Heart right ventricle (tissue), 16 donors: ENCODE data around the gene BCL2L1. TPM values are rescaled to one million over a fixed set of nuclear protein-coding genes. Genes with fewer than 3 reads are reported as not detected.

ENCODE experiments used
- ATAC-seq, 8 donors: fragments of 200-7000 bp; cut with Tn5 transposase; one replicate each; pipeline ENCODE4 v1.9.1; 2020; ENCODE audit warnings: mild to moderate bottlenecking in 8 of 8, moderate library complexity in 8 of 8, moderate number of reproducible peaks in 1 of 8
- DNase-seq, 2 donors: peaks; one replicate each; pipeline ENCODE4 v3.0.0-alpha.2; 2020
- H3K27ac ChIP-seq, 10 donors: fragments of 200-600 bp; sonication (generic) in 2 of 10; one replicate each; pipeline versions ENCODE4 v1.5.0 to v1.8.0; 2020 to 2022; ENCODE audit warnings: mild to moderate bottlenecking in 3 of 10
- H3K27me3 ChIP-seq, 7 donors: fragments of 200-600 bp; one replicate each; pipeline ENCODE4 v1.8.0; 2021 to 2022; ENCODE audit warnings: mild to moderate bottlenecking in 2 of 7
- H3K36me3 ChIP-seq, 9 donors: fragments of 200-600 bp; sonication (generic) in 1 of 9; one replicate each; pipeline versions ENCODE4 v1.5.0 to v1.8.0; 2020 to 2022; ENCODE audit warnings: mild to moderate bottlenecking in 2 of 9
- H3K4me1 ChIP-seq, 9 donors: fragments of 200-600 bp; sonication (generic) in 1 of 9; one replicate each; pipeline versions ENCODE4 v1.5.0 to v1.8.0; 2020 to 2022; ENCODE audit warnings: mild to moderate bottlenecking in 4 of 9
- H3K4me3 ChIP-seq, 10 donors: fragments of 200-600 bp; sonication (generic) in 2 of 10; one replicate each; pipeline versions ENCODE4 v1.5.0 to v1.8.0; 2020 to 2022; ENCODE audit warnings: mild to moderate bottlenecking in 7 of 10, moderate library complexity in 2 of 10
- H3K9me3 ChIP-seq, 11 donors: fragments of 200-600 bp in 10 of 11; sonication (generic) in 2 of 11; one replicate each; pipeline versions ENCODE4 v1.5.0 to v1.8.0; 2013 to 2022; ENCODE audit warnings: mild to moderate bottlenecking in 2 of 11, control low read depth in 1 of 11, moderate library complexity in 1 of 11
- WGBS, 2 donors: extraction: QIAGEN DNeasy Blood & Tissue Kit; methylation state at CpG; one replicate each; pipeline ENCODE4 v1.1.7; 2013; ENCODE audit warnings: inconsistent platforms in 1 of 2; 5-methylcytosine and 5-hydroxymethylcytosine counted together
- intact Hi-C, 10 donors: fragments of 100-400 bp; cut with DNase I; formaldehyde crosslinking; loops; one replicate each; pipeline versions ENCODE4 v1.11.1 to v1.14.2; 2022
- polyA plus RNA-seq, 2 donors: library from polyadenylated mRNA; stranded (reverse); fragments of 200-250 nt; gene quantifications; one replicate each; pipeline ENCODE4 v1.2.3, GENCODE V29; 2013
- total RNA-seq, 10 donors: library from RNA; stranded (reverse); fragmentation: NEBNext Ultra II Directional in 3 of 10; extraction: Animal tissue kit (Norgen Biotek cat#: 25700) in 3 of 10; gene quantifications; one replicate each; pipeline versions ENCODE4 v1.2.1 to v1.2.4, GENCODE V29; 2021 to 2023
- TF ChIP-seq, protein P1 (sequence below), 9 donors: fragments of 200-600 bp; sonication (generic) in 2 of 9; IDR thresholded peaks; one replicate each; pipeline versions ENCODE4 v1.5.0 to v1.8.0; 2021 to 2022; ENCODE audit warnings: antibody characterized with exemption in 9 of 9, mild to moderate bottlenecking in 5 of 9, moderate library complexity in 1 of 9
- donor health status: Arrhythmogenic right ventricular cardiomyopathy.
- donor health status: ischemic (EF 13 %, LVEDD 7.1; RV severe dilation, severe dysfunction).
- donor health status: healthy with polysubstance abuse.
- donor health status: DM: no; HTN: yes; CAD: no.
- donor health status: DM: no; HTN: no; CAD: no.
- donor health status: ischemic (EF 25% LVEDD 6.9; RV normal size, moderate dysfunction).
- donor health status: ischemic (EF 25% LVEDD 5.7; RV mildly dilated, moderate dysfunction).
- donor health status: healthy.
- donor health status: DM: yes; HTN: yes; CAD: no.
- donor health status: Ischemic cardiomyopathy.
- donor health status: ischemic (EF 35%, LVEDD 5.7; RV mildly dilated, moderate dysfunction).
- donor health status: nonischemic (EF 11% LVEDD 7.7; RV severe dilation, severe dysfunction).
- donor health status: DM: yes; HTN: yes; CAD: no.
- donor health status: PGD.
- donor health status: ischemic (EF 29% LVEDD 5.4; RV normal size, mild dysfunction).
- donor health status: nonischemic (EF 23%, LVEDD 6.1; RV moderate dilation, normal function).

BCL2L1 gene
- total and polyA plus RNA-seq, 12 donors, result 34.7 to 128 (median 45.9) TPM

- H3K4me3 ChIP-seq, result no peak overlapping the region
- 83 to 86% methylated on average over 12 of the region's 12 CpGs for whole genome bisulfite sequencing, 2 donors
- H3K27me3 ChIP-seq, result no peaks in the 10 kb centered on the region
- intact Hi-C loops, result no loop called here
- ATAC-seq, result peak in 3 of 8 donors; percentile 2 to 77 (median 56)
- peaks cover 25 to 100% (median 90%) of the 10 kb centered on the region in 9 donors for H3K4me1 ChIP-seq
- TF ChIP-seq, protein P1, sequence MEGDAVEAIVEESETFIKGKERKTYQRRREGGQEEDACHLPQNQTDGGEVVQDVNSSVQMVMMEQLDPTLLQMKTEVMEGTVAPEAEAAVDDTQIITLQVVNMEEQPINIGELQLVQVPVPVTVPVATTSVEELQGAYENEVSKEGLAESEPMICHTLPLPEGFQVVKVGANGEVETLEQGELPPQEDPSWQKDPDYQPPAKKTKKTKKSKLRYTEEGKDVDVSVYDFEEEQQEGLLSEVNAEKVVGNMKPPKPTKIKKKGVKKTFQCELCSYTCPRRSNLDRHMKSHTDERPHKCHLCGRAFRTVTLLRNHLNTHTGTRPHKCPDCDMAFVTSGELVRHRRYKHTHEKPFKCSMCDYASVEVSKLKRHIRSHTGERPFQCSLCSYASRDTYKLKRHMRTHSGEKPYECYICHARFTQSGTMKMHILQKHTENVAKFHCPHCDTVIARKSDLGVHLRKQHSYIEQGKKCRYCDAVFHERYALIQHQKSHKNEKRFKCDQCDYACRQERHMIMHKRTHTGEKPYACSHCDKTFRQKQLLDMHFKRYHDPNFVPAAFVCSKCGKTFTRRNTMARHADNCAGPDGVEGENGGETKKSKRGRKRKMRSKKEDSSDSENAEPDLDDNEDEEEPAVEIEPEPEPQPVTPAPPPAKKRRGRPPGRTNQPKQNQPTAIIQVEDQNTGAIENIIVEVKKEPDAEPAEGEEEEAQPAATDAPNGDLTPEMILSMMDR (IDR thresholded peaks at IDR 0.05), result no peak
- no peaks in the 10 kb centered on the region for H3K9me3 ChIP-seq
- DNase-seq, result no peak
- peak overlapping the region in 6 of 10 donors; percentile 30 to 93 (median 60) for H3K27ac ChIP-seq
- H3K36me3 ChIP-seq, result peaks cover 0 to 60% (median 0%) of the 10 kb centered on the region in 9 donors
Observed at GRCh38 chr20:31695849-31696804, 26.5 kb downstream of the BCL2L1 start.

- no peak for DNase-seq
- H3K4me3 ChIP-seq, result no peak overlapping the region
- TF ChIP-seq, protein P1 (IDR thresholded peaks at IDR 0.05), result no peak
- intact Hi-C loops, result no loop called here
- no peaks in the 10 kb centered on the region for H3K9me3 ChIP-seq
- peak overlapping the region in 7 of 10 donors; percentile 7 to 93 (median 45) for H3K27ac ChIP-seq
- peaks cover 21 to 100% (median 90%) of the 10 kb centered on the region in 9 donors for H3K4me1 ChIP-seq
- 82% methylated on average over 5 of the region's 5 CpGs for WGBS, 2 donors
- peaks cover 0 to 62% (median 3%) of the 10 kb centered on the region in 9 donors for H3K36me3 ChIP-seq
- no peaks in the 10 kb centered on the region for H3K27me3 ChIP-seq
- no peak for ATAC-seq
Observed at GRCh38 chr20:31694842-31695593, 27.6 kb downstream of the BCL2L1 start.

- ATAC-seq, result no peak
- WGBS, 2 donors, result 73 to 76% methylated on average over 4 of the region's 4 CpGs
- Histone ChIP-seq H3K4me3 (no peak overlapping the region), H3K27me3 (no peaks in the 10 kb centered on the region), H3K27ac (peak overlapping the region in 8 of 10 donors; percentile 7 to 93 (median 36)), H3K36me3 (peaks cover 0 to 62% (median 3%) of the 10 kb centered on the region in 9 donors), H3K4me1 (peaks cover 15 to 99% (median 90%) of the 10 kb centered on the region in 9 donors), H3K9me3 (no peaks in the 10 kb centered on the region)
- TF ChIP-seq, protein P1 (IDR thresholded peaks at IDR 0.05), result no peak
- intact Hi-C loops, result no loop called here
- no peak for DNase-seq
Observed at GRCh38 chr20:31693987-31694661, 28.5 kb downstream of the BCL2L1 start.

DNA sequence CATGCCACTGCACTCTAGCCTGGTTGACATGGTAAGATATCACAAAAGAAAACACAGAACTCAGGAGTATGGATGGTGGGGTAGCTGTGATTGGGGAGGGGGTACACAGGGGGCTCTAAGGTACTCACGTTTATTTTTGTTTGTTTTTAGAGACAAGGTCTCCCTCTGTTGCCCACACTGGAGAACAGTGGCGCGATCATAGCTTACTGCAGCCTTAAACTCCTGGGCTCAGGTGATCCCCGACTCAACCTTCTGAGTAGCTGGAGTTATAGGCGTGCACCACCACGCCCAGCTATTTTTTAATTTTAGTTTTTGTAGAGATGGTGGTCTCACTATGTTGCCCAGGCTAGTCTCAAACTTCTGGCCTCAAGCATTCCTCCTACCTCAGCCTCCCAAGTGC, 29.3 kb downstream of the BCL2L1 start:
- Histone ChIP-seq H3K27ac (peak overlapping the region in 2 of 10 donors; percentile 19 to 93), H3K36me3 (peaks cover 0 to 68% (median 3%) of the 10 kb centered on the region in 9 donors), H3K4me1 (peaks cover 11 to 93% (median 82%) of the 10 kb centered on the region in 9 donors), H3K4me3 (no peak overlapping the region), H3K27me3 (no peaks in the 10 kb centered on the region), H3K9me3 (no peaks in the 10 kb centered on the region)
- no peak for ATAC-seq
- TF ChIP-seq, protein P1 (IDR thresholded peaks at IDR 0.05), result no peak
- 86 to 88% methylated on average over 6 of the region's 6 CpGs for WGBS, 2 donors
- no peak for DNase-seq
- intact Hi-C loops, result no loop called here
